Upper lobe of left lung (tissue), 4 donors: ENCODE results near the gene QRICH1.

Experiments used
- CTCF ChIP-seq, 6 experiments: fragments of 450-650 bp in 4 of 6; fragments of 200-600 bp in 2 of 6; sonication (generic) in 2 of 6; IDR thresholded peaks; one replicate each; pipeline ENCODE4 v1.5.1; 2016 to 2019; ENCODE audit warnings: antibody characterized with exemption in 6 of 6
- POLR2A ChIP-seq, 4 donors: fragments of 450-650 bp; IDR thresholded peaks; one replicate each; pipeline ENCODE4 v1.5.1; 2016 to 2017; ENCODE audit warnings: antibody characterized with exemption in 4 of 4, mild to moderate bottlenecking in 2 of 4
- POLR2AphosphoS5 ChIP-seq, 2 donors: sonication (generic); formaldehyde crosslinking; IDR thresholded peaks; one replicate each; pipeline ENCODE4 v1.5.1; 2017; ENCODE audit warnings: antibody characterized with exemption in 2 of 2

- TF ChIP-seq CTCF (IDR thresholded peaks at IDR 0.05) (no peak), POLR2A (IDR thresholded peaks at IDR 0.05) (no peak), POLR2AphosphoS5 (IDR thresholded peaks at IDR 0.05) (no peak)
These were observed 6.3 kb upstream of the QRICH1 start for GRCh38 chr3:49100046-49100615.
